HG03039 (cell line): Measurements from ENCODE around the gene CX3CL1.
A peak's percentile ranks its signal among the peaks of the same experiment; 100 is the strongest.
"Not testable (repeated sequence)": the region's sequence is repeated elsewhere in the genome, so short reads cannot be mapped to it uniquely, and the experiment has no call there.

Experiments used
- ATAC-seq: cut with Tn5 transposase; IDR thresholded peaks from one replicate; pipeline ENCODE4 v1.9.1; 2021; ENCODE audit warnings: mild to moderate bottlenecking, moderate library complexity; ENCODE audit not compliant: unreplicated experiment

Gene CX3CL1

DNA sequence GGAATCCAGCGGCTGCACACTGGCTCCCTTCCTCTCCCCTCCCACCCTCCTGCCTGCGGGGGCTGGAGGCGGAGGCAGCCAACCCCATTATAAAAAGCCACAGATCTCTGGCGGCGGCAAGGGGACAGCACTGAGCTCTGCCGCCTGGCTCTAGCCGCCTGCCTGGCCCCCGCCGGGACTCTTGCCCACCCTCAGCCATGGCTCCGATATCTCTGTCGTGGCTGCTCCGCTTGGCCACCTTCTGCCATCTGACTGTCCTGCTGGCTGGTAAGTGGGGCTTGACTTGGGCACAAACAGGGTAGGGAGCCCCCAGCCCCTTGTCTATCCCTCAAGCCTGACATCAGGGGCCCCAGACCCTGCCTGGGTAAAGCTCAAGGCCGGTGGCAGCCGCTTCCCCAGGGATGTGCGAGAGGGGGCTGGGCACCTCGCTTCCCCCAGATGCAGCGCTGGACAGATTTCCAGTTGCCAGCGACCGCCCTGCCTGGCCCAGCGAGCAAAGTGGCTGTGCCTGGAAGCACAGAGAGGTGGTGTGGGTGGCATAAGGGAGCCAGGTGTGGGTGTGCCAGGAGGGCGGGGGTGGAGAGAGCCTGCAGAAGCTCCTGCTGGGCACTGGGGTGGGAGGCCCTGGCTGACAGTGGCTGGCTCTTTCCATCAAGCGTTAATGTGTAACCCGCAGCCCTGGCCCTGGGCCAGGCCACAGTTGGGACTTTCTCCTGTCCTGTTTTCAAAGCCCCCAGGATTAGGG lies at the start of gene CX3CL1:
Gene CX3CL1, plus strand, starts transcription at position 119 of the 745 bp plus-strand sequence. Its CDS starts 79 bp downstream, at position 198.
- no peak for ATAC-seq

DNA sequence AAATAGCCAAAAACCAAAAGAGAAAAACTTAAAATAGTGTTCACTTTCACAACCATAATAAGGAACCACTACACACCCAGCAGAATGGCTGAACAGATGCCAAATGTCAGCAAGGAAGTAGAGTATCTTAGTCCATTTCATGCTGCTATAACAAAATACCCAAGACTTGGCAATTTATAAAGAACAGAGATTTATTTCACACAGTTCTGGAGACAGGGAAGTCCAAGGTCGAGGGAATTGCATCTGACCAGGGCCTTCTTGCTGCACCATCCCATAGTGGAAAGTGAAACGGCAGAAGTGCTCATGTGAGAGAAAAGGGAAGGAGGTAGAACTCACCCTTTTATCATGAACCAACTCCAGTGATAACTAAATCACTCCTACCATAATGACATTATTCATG lies 47.5 kb upstream of the CX3CL1 start:
- no peak for ATAC-seq

DNA sequence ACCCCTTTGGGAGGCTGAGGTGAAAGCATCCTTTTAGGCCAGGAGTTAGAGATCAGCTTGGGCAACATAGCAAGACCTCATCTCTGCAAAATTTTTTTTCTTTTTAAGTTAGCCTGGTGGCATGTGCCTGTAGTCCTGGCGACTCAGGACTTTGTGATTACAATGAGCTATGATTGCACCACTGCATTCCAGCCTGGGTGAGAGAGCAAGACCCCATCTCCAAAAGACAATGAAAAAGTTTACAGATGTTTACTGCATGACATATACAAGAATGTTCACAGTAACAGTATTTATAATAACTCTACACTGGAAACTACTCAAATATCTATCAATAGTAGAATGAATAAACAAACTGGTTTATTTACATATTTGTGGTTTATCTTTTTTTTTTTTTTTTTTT lies 46.8 kb upstream of the CX3CL1 start:
- ATAC-seq: no peak

DNA sequence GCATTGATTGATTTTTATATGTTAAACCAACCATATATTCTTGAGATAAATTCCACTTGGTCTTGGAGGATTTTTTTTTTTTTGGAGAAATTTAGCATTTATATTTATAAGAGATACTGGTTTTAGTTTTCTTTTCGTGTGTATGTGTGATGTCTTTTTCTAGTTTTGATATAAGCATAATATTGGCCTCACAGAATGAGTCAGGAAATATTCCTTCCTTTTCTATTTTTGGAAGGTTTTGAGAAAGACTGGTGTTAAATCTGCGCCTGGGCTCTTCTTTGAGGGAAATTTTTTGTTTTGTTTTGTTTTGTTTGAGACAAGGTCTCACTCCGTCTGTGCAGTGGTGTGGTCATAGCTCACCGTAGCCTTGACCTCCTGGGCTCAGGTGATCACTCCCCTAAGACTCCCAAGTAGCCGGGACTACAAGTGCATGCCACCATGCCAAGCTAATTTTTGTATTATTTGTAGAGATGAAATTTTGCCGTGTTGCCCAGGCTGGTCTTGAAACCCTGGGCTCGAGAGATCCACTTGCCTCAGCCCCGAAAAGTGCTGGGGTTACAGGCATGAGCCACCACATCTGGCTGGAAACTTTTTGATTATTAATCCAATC lies 42.5 kb upstream of the CX3CL1 start:
- no peak for ATAC-seq

DNA sequence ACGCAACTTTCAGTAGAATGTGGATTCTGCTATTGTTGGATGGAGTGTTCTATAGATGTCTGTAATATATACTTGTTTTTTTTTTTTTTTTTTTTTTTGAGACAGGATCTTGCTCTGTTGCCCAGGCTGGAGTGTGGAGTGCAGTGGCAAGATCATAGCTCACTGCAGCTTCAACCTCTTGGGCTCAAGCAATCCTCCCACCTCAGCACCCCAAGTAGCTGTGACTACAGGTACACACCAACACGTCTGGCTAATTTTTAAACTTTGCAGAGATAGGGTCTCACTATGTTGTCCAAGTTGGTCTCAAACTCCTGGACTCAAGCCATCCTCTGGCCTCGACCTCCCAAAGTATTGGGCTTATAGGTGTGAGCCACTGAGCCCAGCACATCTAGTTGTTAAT lies 40.9 kb upstream of the CX3CL1 start:
- no peak for ATAC-seq

DNA sequence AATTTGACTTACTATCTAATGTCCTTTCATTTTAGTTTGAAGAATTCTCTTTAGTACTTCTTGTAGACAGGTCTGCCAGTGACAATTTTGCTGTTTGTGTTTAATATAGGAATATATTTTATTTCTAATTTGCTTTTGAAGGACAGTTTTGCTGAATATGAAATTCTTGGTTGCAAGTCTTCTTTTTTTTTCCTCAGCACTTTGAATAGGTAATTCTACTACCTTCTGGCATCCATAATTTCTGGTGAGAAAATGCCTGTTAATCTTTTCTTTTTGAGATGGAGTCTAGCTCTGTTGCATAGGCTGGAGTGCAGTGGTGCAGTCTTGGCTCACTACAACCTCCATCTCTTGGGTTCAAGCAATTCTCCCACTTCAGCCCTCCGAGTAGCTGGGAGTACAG lies 38.9 kb upstream of the CX3CL1 start:
- no peak for ATAC-seq

DNA sequence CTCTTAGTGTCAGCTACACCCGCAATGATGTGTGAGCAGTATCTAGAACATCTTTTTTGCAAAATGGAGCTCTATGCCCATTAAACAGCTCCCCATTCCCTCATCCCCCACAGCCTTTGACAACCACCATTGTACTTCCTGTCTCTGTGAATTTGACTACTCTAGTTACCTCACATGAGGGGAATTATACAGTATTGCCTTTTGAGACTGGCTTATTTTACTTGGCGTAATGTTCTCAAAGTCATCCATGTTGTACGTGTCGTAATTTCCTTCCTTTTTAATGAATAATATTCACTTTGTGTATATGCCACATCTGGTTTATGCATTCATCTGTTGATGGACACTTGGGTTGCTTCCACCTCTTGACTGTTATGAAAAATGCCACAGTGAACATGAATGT lies 36.9 kb upstream of the CX3CL1 start:
- no peak for ATAC-seq

DNA sequence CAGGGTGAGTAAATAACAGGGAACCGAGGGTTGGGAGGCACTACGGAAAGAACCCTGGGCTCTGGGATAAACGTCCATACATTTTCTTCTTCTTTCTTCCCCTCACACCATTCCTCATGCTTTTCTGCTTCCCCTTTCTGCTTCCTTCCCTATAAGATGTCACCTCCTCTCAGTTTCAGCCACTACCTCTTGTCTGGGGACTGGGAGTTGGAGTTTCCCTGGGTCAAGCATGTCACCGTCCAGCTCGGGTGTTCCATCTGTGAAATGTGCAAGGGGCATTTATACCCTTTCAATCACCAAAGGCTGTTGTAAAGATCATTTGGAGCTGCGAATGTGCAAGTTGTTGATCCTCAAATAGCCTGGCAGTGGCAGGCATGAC lies 31.2 kb upstream of the CX3CL1 start:
- no peak for ATAC-seq

DNA sequence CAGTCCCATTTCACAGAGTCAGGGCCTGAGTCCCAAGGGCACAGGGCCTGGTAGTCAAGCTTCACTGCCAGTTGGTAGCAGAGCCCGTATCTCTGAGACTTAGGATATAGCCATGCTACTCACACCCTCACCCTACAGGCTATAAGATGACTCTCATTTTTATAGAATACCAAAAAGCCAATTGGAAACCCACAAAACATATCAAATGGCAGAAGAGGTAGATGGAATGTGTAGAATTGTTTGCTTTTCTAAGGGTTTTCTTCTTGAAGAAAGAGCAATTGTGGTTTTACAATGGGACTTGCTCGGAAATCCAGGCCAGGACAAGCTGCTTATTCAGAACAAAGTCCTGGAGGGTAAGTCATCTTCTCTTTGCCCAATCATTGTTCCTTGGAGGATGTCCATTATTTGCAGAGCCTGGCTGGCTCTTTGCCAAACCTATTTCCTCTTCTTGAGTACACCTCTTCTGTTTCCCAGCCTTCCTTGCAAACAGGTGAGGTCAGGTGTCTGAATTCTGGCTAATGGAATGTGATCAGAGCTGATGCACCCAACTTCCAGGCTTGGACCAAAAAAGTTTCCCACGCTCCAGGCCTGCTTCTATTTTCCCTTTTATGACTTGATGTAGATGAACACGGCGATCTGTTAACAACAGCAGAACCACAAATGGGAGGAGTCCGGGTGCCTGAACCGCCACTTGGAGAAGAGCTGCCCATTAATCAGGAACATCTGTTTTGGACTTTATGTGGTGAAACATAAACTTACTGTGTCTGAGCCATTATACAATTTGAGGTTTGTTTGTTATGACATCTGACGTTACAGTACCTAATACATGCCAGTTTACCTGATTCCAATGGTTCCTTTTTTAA lies 30.6 kb upstream of the CX3CL1 start:
- no peak for ATAC-seq

DNA sequence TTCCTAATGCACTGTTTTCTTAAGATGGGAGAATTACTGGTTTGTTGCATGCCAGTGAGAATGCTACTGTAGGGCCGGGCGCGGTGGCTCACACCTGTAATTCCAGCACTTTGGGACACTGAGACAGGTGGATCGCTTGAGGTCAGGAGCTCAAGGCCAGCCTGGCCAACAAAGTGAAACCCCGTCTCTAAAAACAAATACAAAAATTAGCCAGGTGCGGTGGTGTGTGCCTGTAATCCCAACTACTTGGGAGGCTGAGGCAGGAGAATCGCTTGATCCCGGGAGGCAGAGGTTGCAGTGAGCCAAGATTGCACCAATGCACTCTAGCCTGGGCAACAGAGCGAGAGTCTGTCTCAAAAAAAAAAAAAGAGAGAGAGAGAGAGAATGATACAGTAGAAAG lies 29.7 kb upstream of the CX3CL1 start:
- ATAC-seq: not testable (repeated sequence)

DNA sequence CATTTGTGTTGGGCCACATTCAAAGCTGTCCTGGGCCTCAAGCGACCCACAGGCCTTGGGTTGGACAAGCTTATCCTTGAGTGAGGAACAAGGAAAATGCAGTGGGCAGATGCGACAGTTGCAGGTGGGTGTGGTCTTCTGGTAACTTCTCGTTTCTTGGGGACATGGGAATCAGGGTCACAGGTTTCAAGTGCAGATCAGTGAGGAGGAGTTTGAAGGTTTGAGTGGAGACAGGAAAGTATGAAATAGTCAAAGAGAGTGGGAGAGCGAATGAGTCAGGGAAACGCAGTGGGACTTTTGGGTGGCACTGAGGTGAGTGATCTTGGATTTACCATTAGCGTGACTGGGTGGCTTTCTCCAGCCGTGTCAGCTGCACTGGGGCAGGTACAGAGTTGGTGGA lies 29.1 kb upstream of the CX3CL1 start:
- no peak for ATAC-seq

DNA sequence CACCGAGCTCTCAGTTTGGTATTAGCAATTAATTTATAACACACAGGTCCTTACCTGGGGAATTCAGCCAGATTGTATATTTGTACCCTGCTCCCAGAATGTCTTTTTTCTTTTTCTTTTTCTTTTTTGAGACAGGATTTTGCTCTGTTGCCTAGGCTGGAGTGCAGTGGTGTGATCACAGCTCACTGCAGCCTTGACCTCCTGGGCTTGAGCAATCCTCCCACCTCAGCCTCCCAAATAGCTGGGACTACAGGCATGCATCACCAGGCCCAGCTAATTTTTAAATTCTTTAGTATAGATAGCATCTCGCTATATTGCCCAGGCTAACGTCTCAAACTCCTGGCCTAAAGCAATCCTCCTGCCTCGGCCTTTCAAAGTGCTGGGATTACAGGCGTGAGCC lies 28.2 kb upstream of the CX3CL1 start:
- not testable (repeated sequence) for ATAC-seq

DNA sequence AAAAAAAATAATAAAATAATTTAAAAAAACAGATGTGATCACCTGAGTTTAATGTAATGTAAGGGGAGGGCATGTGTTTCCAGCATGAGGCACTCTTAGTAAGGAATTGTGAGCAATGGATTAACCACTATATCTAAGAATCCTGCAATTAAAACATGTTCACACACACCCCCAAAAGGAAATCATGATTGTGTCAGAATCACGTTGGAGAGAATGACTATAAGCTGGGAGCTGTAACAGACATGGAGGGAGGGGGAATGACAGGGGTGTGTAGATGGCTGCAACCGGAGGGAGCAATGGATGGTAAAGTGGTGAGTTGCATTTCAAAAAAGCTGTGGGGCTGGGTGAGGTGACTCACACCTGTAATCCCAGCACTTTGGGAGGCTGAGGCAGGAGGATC lies 27.3 kb upstream of the CX3CL1 start:
- no peak for ATAC-seq

DNA sequence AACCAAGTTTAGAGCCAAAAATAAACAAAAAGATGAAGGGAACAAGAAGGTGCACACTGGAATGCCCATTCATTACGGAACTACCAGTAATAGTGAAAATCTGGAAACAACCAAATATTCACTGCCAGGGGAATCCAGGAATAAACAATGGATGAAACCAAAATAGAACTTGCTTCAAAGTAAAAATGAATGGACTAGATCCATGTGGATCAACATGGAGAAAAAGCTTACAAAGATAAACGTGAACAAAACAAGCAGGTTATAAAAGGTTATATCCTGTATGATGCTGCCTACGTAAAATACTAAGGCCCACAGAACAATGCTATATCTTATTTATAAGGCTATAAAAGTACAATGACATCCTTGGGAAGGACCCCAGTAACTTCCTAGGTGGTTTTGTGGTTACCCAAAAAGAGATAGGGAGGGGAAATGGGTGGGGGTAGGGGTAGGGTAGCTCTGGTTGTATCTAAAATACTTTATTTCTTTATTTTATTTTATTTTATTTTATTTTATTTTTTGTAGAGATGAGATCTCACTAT lies 26.6 kb upstream of the CX3CL1 start:
- ATAC-seq: no peak

DNA sequence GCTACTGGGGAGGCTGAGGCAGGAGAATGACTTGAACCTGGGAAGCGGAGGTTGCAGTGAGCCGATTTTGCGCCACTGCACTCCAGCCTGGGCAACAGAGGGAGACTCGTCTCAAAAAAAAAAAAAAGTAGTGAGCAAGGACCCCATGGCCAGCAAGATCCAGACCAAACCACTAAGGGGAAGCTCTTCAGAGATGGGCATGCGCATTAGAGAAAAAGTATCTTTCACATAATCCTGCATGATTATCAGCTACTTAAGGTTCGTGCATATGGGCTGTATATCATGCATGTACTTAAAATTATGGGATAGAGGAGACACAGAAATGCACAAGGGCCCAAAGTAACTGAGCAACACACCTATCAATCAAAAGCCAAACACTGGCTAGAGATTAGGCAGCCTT lies 24.4 kb upstream of the CX3CL1 start:
- ATAC-seq: no peak

DNA sequence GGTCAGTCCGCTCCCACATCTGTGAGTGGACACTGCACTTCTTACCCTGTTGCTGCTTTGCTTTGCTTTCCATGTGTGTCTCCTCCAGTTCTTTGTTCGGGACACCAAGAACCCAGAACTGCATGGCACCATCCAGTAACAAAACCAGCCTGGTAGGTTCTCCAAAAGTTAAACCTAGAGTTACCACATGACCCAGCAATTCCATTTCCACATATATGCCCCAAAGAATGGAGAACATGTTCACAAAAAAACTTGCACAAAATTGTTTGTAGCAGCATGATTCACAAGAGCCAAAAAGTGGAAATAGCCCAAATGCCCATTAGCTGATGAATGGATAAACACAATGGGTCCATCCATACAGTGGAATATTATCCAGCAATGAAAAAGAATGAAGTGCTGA lies 24.0 kb upstream of the CX3CL1 start:
- no peak for ATAC-seq

DNA sequence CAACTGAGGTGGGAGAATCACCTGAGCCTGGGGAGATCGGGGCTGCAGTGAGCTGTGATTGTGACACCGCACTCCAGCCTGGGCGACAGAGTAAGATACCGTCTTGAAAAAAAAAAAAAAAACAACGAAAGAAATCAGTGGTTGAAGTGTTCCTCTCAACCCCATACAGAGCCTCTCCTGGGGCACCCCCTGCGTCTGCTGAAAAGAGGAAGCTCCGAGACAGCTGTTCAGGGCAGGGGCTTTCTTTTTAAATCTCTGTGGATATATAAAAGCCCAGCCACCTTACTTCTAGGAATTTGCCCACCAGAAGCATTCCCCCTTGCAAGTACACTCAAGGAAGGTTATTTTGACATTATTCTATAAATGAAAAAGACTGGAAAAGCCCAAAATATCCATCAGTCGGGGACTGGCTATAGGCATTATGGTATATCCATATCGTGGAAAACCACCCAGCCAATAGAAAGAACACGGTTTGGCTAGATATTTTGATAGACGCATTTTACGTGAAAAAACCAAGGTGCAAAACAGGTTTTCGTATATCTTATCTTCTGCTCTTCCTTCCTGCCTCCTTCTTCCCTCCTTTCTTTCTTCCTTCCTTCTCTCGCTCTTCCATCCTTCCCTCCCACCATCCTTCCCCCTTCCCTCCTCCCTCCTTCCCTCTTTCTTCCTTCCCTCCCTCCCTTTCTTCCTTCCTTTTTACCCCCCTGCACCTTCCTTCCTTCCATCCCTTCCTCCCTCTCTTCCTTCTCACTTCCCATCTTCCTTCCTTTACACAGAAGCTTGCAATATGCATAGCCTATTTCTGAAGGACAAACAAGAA lies 22.9 kb upstream of the CX3CL1 start:
- peak; percentile 72 for ATAC-seq

DNA sequence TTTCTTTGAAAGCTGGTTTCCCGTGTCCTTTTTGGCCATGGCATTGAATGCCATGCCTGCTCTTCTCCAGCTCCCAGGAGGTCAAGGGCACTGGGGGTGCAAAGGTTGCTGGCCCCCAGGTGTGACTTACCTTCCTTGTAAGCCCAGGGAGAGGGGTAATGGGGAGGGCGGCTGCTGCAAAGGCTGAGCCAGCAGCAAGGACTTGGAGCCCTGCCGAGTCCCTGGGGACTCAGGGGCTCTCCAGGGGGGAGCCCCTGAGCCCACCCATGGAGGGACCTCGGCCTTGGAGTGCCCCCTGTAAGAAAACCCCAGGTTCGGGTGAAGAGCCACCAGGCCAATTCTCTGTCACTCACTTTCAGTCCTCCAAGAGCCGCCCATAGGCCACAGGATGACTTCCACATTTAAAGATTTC lies 19.6 kb upstream of the CX3CL1 start:
- ATAC-seq: no peak

DNA sequence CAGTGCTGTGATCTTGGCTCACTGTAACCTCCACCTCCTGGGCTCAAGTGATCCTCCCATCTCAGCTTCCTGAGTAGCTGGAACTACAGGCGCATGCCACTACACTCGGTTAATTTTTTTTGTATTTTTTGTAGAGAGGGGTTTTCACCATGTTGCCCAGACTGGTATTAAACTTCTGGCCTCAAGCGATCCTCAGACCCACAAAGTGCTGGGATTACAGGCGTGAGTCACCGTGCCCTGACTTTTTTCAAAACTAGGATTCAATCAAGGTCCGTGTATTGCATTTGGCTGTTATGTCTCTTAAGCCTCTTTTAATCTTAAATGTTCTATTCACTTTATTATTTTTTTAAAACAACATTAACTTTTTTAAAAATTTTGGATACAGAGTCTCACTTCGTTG lies 18.0 kb upstream of the CX3CL1 start:
- no peak for ATAC-seq

DNA sequence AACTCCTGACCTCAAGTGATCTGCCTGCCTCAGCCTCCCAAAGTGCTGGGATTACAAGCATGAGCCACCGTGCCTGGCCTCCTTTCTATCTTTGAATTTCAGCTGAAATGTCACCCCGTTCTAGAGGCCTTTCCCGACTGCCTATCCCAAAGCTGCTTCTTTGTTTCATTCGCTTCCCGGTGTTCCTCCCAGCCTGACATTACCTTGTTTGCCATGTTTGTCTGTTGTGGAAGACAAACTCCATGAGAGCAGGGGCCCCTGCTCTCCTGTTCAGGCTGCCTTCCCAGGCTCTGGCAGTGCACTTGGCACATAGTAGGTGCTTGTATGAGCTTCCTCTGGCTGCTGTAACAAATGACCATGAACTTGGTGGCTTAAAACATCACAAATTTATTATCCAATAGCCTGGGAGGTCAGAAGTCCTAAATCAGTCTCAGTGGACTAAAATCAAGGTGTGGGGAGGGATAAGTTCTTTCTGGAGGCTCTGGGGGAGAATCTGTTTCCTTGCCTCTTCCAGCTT lies 16.3 kb upstream of the CX3CL1 start:
- ATAC-seq: no peak

DNA sequence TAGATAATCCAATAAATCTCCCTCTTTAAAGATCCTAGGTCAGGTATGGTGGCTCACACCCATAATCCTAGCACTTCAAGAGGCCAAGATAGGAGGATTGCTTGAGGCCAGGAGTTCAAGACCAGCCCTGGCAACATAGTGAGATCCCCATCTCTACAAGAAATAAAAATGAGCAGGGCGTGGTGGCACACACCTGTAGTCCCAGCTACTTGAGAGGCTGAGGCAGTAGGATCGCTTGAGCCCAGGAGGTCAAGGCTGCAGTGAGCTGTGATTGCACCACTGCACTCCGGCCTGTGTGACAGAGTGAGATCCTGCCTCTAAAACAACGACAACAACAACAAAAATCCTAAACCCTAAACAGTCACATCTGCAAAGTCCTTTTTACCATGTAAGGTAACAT lies 15.7 kb upstream of the CX3CL1 start:
- no peak for ATAC-seq
